Endothelial cell of umbilical vein (primary cell): ENCODE measurements around the gene ZNF414. TPM values are rescaled to one million over a fixed set of nuclear protein-coding genes. Genes with fewer than 3 reads are reported as not detected.

Experiments used
- BruUV-seq: library from RNA; stranded (reverse); fragments of 400-500 nt; replicated peaks from 2 replicates; lab custom pipeline; 2021; lab: Mats Ljungman, UMichigan
- CTCF ChIA-PET: fragments of 300-600, 350-600 bp; sonication (Branson Sonifier 250); formaldehyde crosslinking; loops from one replicate; lab custom pipeline; 2021; ENCODE audit warnings: antibody characterized with exemption, inconsistent platforms; lab: Charles Lee
- POLR2A ChIA-PET: fragments of 300-600, 350-600 bp; sonication (Branson Sonifier 250); formaldehyde crosslinking; loops from one replicate; lab custom pipeline; 2021; ENCODE audit warnings: antibody characterized with exemption, inconsistent platforms; lab: Charles Lee
- DNase-seq: peaks from one replicate; pipeline ENCODE4 v3.0.0-alpha.2; 2011; ENCODE audit warnings: low read depth, low spot score
- FAIRE-seq: peaks from 2 replicates; lab custom pipeline; 2011; peaks lifted over from hg19 to GRCh38; lab: Jason Lieb, UNC
- H2AFZ ChIP-seq: 2 replicates; pipeline ENCODE4 v1.6.0; 2012; ENCODE audit warnings: low read depth, low read length, control low read depth, inconsistent platforms
- H3K27ac ChIP-seq: 2 replicates; pipeline ENCODE4 v1.5.1; 2011; ENCODE audit warnings: low read depth, mild to moderate bottlenecking, control low read depth, low read length, moderate library complexity; ENCODE audit not compliant: insufficient read depth
- H3K27me3 ChIP-seq, 2 experiments: 2 replicates each; pipeline versions ENCODE4 v1.6.0 to v1.6.1; 2011; ENCODE audit warnings: low read length in 2 of 2, mixed read lengths in 1 of 2; ENCODE audit not compliant: control insufficient read depth in 2 of 2, insufficient read depth in 2 of 2
- H3K36me3 ChIP-seq, 2 experiments: 2 replicates in 1 of 2; 3 replicates in 1 of 2; pipeline ENCODE4 v1.5.1; 2011; ENCODE audit warnings: low read length in 2 of 2, mild to moderate bottlenecking in 1 of 2, moderate library complexity in 1 of 2; ENCODE audit not compliant: control insufficient read depth in 2 of 2, insufficient read depth in 2 of 2; ENCODE audit errors: extremely low read depth in 1 of 2
- H3K4me1 ChIP-seq: 3 replicates; pipeline ENCODE4 v1.5.1; 2011; ENCODE audit warnings: mild to moderate bottlenecking, low read length; ENCODE audit not compliant: control insufficient read depth, insufficient read depth; ENCODE audit errors: extremely low read depth
- H3K4me2 ChIP-seq: 2 replicates; pipeline ENCODE4 v1.6.1; 2011; ENCODE audit warnings: low read length, control low read depth, mixed read lengths; ENCODE audit not compliant: insufficient read depth
- H3K4me3 ChIP-seq, 3 experiments: fragments of 200-600 bp in 1 of 3; sonication (generic), shearing (Covaris generic) in 1 of 3; replicated peaks in 1 of 3; 2 replicates each; pipeline ENCODE4 v1.5.1; 2011 to 2016; ENCODE audit warnings: control low read depth in 3 of 3, low read length in 3 of 3, mild to moderate bottlenecking in 2 of 3, inconsistent platforms in 1 of 3, low read depth in 1 of 3, moderate library complexity in 1 of 3; ENCODE audit not compliant: insufficient read depth in 1 of 3
- H3K79me2 ChIP-seq: 2 replicates; pipeline ENCODE4 v1.6.0; 2012; ENCODE audit warnings: low read length, inconsistent platforms; ENCODE audit not compliant: control insufficient read depth, insufficient read depth
- H3K9ac ChIP-seq: replicated peaks from 2 replicates; pipeline ENCODE3; 2011; ENCODE audit warnings: low read length, control low read depth; ENCODE audit not compliant: insufficient read depth; ENCODE audit errors: extremely low read depth
- H3K9me1 ChIP-seq: replicated peaks from 3 replicates; pipeline ENCODE4 v1.6.0; 2011; ENCODE audit warnings: mild to moderate bottlenecking, low read length; ENCODE audit not compliant: control insufficient read depth, insufficient read depth; ENCODE audit errors: extremely low read depth
- H3K9me3 ChIP-seq: replicated peaks from 2 replicates; pipeline ENCODE4 v1.5.1; 2012; ENCODE audit warnings: low read length, inconsistent platforms; ENCODE audit not compliant: control insufficient read depth, insufficient read depth
- H4K20me1 ChIP-seq: replicated peaks from 2 replicates; pipeline ENCODE3; 2011; ENCODE audit warnings: mild to moderate bottlenecking, low read length; ENCODE audit not compliant: control insufficient read depth, insufficient read depth; ENCODE audit errors: extremely low read depth
- CTCF ChIP-seq, 2 donors: IDR thresholded peaks; 1 replicate in 1 of 2; 2 replicates in 1 of 2; pipeline ENCODE4 v1.5.1; 2011; ENCODE audit warnings: low read length in 2 of 2, mild to moderate bottlenecking in 2 of 2, moderate library complexity in 2 of 2, control low read depth in 1 of 2, inconsistent platforms in 1 of 2, low read depth in 1 of 2; ENCODE audit not compliant: insufficient read depth in 1 of 2; ENCODE audit errors: extremely low read depth in 1 of 2
- EZH2 ChIP-seq: IDR thresholded peaks from 2 replicates; pipeline ENCODE4 v1.6.1; 2012; ENCODE audit warnings: borderline replicate concordance, low read depth, mild to moderate bottlenecking, moderate library complexity, low read length, inconsistent platforms; ENCODE audit not compliant: severe bottlenecking
- FOS ChIP-seq: IDR thresholded peaks from 2 replicates; pipeline ENCODE4 v1.6.1; 2011; ENCODE audit warnings: mild to moderate bottlenecking, low read length, moderate library complexity, borderline replicate concordance; ENCODE audit not compliant: insufficient read depth
- GATA2 ChIP-seq: IDR thresholded peaks from 2 replicates; pipeline ENCODE4 v1.7.0; 2011; ENCODE audit warnings: low read depth, mild to moderate bottlenecking, moderate library complexity, mixed read lengths, low read length; ENCODE audit not compliant: insufficient read length, insufficient read depth
- JUN ChIP-seq: IDR thresholded peaks from 2 replicates; pipeline ENCODE4 v1.6.1; 2011; ENCODE audit warnings: borderline replicate concordance, low read depth; ENCODE audit not compliant: insufficient read length, insufficient read depth
- MAX ChIP-seq: IDR thresholded peaks from 2 replicates; pipeline ENCODE4 v1.6.1; 2011; ENCODE audit not compliant: insufficient read depth, insufficient read length
- MYC ChIP-seq: IDR thresholded peaks from one replicate; pipeline ENCODE4 v1.6.1; 2011; ENCODE audit warnings: mild to moderate bottlenecking, low read depth, low read length
- POLR2A ChIP-seq: IDR thresholded peaks from 2 replicates; pipeline ENCODE4 v1.6.1; 2012; ENCODE audit warnings: low read depth, mild to moderate bottlenecking, control low read depth, low read length
- POLR2AphosphoS5 ChIP-seq: IDR thresholded peaks from 2 replicates; pipeline ENCODE4 v1.6.1; 2012; ENCODE audit warnings: low read depth, mild to moderate bottlenecking, control low read depth, low read length, moderate library complexity; ENCODE audit not compliant: insufficient read depth
- dilution Hi-C: fragments of 300-500 bp; cut with MboI; formaldehyde crosslinking; loops from one replicate; pipeline ENCODE4 v1.15.0; 2019; ENCODE audit warnings: low sequenced_read_pairs; ENCODE audit not compliant: extremely low pct_ligation_motif_present
- intact Hi-C: fragments of 100-400 bp; cut with micrococcal nuclease; formaldehyde crosslinking; loops from one replicate; pipeline ENCODE4 v1.10.0; 2022
- polyA plus RNA-seq, 4 experiments: library from polyadenylated mRNA; depleted of rRNA in 3 of 4; stranded (reverse) in 3 of 4; unstranded in 1 of 4; fragments of >200 nt; gene quantifications; 2 replicates each; pipeline versions ENCODE4 v1.2.1 to v1.2.3, GENCODE V29; 2011 to 2012; ENCODE audit warnings: missing spikeins in 1 of 4
- total RNA-seq: library from RNA; stranded (reverse); gene quantifications from 2 replicates; pipeline ENCODE4 v1.2.3, GENCODE V29; 2021

The ZNF414 gene
- total and polyA plus RNA-seq, 2 donors (not counting 3 experiments of a cell fraction or from before 2014, with no cell fraction given) = 11.6 to 20.6 TPM

- no peak overlapping the region for H2AFZ ChIP-seq
- no peak overlapping the region for H3K27ac ChIP-seq
- H3K36me3 ChIP-seq = no peaks in the 10 kb centered on the region
- no peak overlapping the region for H3K9ac ChIP-seq
- no TSS peak for BruUV-seq
- no peak for TF ChIP-seq FOS
- TF ChIP-seq POLR2A = no peak
- TF ChIP-seq POLR2AphosphoS5 = no peak
- no peak for TF ChIP-seq EZH2
- TF ChIP-seq GATA2 = no peak
- TF ChIP-seq CTCF (IDR thresholded peaks at IDR 0.05; ENCODE audit: extremely low read depth in 1 of 2, insufficient read depth in 1 of 2, low read depth in 1 of 2, low read length in 2 of 2) = no peak
- TF ChIP-seq MYC = no peak
- no peak for TF ChIP-seq JUN
- TF ChIP-seq MAX = no peak
- H3K79me2 ChIP-seq = no peaks in the 10 kb centered on the region
- no peaks in the 10 kb centered on the region for H3K9me3 ChIP-seq
- dilution Hi-C loops (no loop called here), intact Hi-C loops (no loop called here)
- DNase-seq (no peak), FAIRE-seq (no peak)
- H3K9me1 ChIP-seq = no peaks in the 10 kb centered on the region
- ChIA-PET POLR2A (no interaction called here), CTCF (interaction anchor here (1.6 kb wide), 1 partner anchor 12 kb away, joined by 5 read pairs; no protein-coding TSS in a partner anchor)
- H3K4me2 ChIP-seq = no peak overlapping the region
- H3K27me3 ChIP-seq = no peaks in the 10 kb centered on the region
- peaks cover 5% of the 10 kb centered on the region for H3K4me1 ChIP-seq
- H3K4me3 ChIP-seq = no peak overlapping the region
- H4K20me1 ChIP-seq = no peaks in the 10 kb centered on the region
These were observed 16.2 kb upstream of the ZNF414 start for GRCh38 chr19:8530061-8530679.
